HG03175 (cell line): ENCODE data around the gene NDUFA1.
"Not testable (repeated sequence)": the region's sequence is repeated elsewhere in the genome, so short reads cannot be mapped to it uniquely, and the experiment has no call there.

Experiments used
- ATAC-seq: cut with Tn5 transposase; IDR thresholded peaks from one replicate; pipeline ENCODE4 v1.9.1; 2021; ENCODE audit warnings: mild to moderate bottlenecking, moderate library complexity; ENCODE audit not compliant: unreplicated experiment

NDUFA1 gene

DNA sequence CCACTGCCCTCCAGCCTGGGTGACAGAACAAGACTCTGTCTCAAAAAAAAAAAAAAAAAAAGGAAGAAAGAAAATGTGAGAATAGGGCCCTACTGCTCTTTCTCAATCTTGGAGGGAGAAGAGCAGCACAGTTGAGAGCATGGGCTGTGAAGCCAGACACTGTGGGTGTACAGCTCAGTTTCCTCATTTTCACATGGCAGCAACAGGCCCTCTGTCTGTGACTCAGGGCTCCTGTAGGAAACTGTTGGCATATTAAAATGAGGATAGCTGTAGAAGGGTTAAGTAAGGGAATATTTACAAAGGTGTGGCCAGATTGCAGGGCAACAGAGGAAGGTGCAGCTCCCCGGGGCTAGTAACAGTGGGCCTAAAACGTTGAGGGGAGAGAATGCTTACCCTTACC is 27.5 kb downstream of the NDUFA1 start:
- no peak for ATAC-seq

DNA sequence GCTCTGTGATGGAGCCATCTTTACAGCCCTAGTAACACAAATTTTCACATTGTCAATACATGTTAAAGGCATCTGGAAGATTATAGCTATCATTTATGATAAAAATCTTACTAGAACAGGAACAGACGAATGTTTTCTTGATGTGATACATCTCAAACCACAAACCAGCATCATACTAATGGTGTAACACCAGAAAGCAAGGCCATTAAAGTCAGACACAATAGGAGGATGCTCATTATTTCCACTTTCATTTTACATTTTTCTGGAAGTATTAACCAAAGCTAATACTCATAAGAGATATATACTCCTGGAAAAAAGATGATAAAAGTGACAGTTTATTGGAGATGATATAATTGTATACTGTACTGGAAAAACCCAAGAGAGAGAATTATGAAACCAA is 29.3 kb downstream of the NDUFA1 start:
- ATAC-seq = no peak

DNA sequence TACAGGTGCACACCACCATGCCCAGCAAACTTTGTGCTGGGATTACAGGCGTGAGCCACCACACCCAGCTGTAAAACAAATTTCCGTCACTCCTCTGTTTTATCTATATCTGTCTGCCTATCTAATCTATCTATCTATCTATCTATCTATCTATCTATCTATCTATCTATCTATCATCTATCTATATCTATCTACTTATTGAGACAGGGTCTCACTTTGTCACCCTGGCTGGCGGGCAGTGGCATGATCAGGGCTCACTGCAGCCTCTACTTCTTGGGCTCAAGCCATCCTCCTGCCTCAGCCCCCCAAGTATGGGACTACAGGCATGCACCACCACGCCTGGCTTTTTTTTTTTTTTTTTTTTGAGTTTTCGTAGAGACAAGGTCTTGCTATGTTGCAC is 44.7 kb downstream of the NDUFA1 start:
- no peak for ATAC-seq

- no peak for ATAC-seq
These were observed 46.2 kb downstream of the NDUFA1 start for GRCh38 chrX:119917877-119918276.

GRCh38 chrX:119919835-119920585 is 48.4 kb downstream of the NDUFA1 start:
- ATAC-seq = no peak

GRCh38 chrX:119922391-119922790 is 50.8 kb downstream of the NDUFA1 start:
- not testable (repeated sequence) for ATAC-seq
